Activated naive CD8-positive, alpha-beta T cell (primary cell): ENCODE results near the gene SPATA9.
"Not testable (repeated sequence)": the region's sequence is repeated elsewhere in the genome, so short reads cannot be mapped to it uniquely, and the experiment has no call there.

ENCODE experiments used
- H3K27ac Mint-ChIP-seq: one replicate; pipeline ENCODE4 v1.8.0; 2021; ENCODE audit warnings: mixed read lengths
- H3K27me3 Mint-ChIP-seq: one replicate; pipeline ENCODE4 v1.8.0; 2021; ENCODE audit warnings: mixed read lengths
- H3K36me3 Mint-ChIP-seq: one replicate; pipeline ENCODE4 v1.8.0; 2021; ENCODE audit warnings: mixed read lengths
- H3K4me1 Mint-ChIP-seq: one replicate; pipeline ENCODE4 v1.8.0; 2021; ENCODE audit warnings: low read depth, mixed read lengths
- H3K4me3 Mint-ChIP-seq: one replicate; pipeline ENCODE4 v1.8.0; 2021; ENCODE audit warnings: mild to moderate bottlenecking, mixed read lengths
- H3K9me3 Mint-ChIP-seq: one replicate; pipeline ENCODE4 v1.8.0; 2021; ENCODE audit warnings: low read depth, mixed read lengths

SPATA9 gene

GRCh38 chr5:95707534-95708188, 24.9 kb upstream of the SPATA9 start:
- H3K27ac Mint-ChIP-seq, H3K36me3 Mint-ChIP-seq, H3K4me3 Mint-ChIP-seq, H3K9me3 Mint-ChIP-seq, H3K4me1 Mint-ChIP-seq, H3K27me3 Mint-ChIP-seq: not testable (repeated sequence)

GRCh38 chr5:95707055-95707454, 24.3 kb upstream of the SPATA9 start:
- Mint-ChIP-seq H3K4me3 (no peak overlapping the region), H3K36me3 (no peaks in the 10 kb centered on the region), H3K27me3 (no peaks in the 10 kb centered on the region), H3K9me3 (no peaks in the 10 kb centered on the region), H3K4me1 (peaks cover 1% of the 10 kb centered on the region), H3K27ac (no peak overlapping the region)

- not testable (repeated sequence) for H3K27ac Mint-ChIP-seq, H3K36me3 Mint-ChIP-seq, H3K9me3 Mint-ChIP-seq, H3K4me3 Mint-ChIP-seq, H3K27me3 Mint-ChIP-seq, H3K4me1 Mint-ChIP-seq
Measured at GRCh38 chr5:95706196-95706595, 23.4 kb upstream of the SPATA9 start.

GRCh38 chr5:95704150-95704549, 21.4 kb upstream of the SPATA9 start:
- Mint-ChIP-seq H3K27ac (no peak overlapping the region), H3K4me3 (no peak overlapping the region), H3K4me1 (no peaks in the 10 kb centered on the region), H3K36me3 (no peaks in the 10 kb centered on the region), H3K27me3 (no peaks in the 10 kb centered on the region), H3K9me3 (no peaks in the 10 kb centered on the region)

GRCh38 chr5:95701074-95701473, 18.3 kb upstream of the SPATA9 start:
- Mint-ChIP-seq H3K27me3 (peaks cover 2% of the 10 kb centered on the region), H3K36me3 (no peaks in the 10 kb centered on the region), H3K9me3 (no peaks in the 10 kb centered on the region), H3K4me1 (no peaks in the 10 kb centered on the region), H3K27ac (no peak overlapping the region), H3K4me3 (no peak overlapping the region)

GRCh38 chr5:95699337-95699736, 16.5 kb upstream of the SPATA9 start:
- Mint-ChIP-seq H3K36me3 (no peaks in the 10 kb centered on the region), H3K27ac (no peak overlapping the region), H3K9me3 (no peaks in the 10 kb centered on the region), H3K4me3 (no peak overlapping the region), H3K27me3 (peaks cover 2% of the 10 kb centered on the region), H3K4me1 (no peaks in the 10 kb centered on the region)

GRCh38 chr5:95697781-95698681, 15.2 kb upstream of the SPATA9 start:
- H3K27me3 Mint-ChIP-seq = peaks cover 2% of the 10 kb centered on the region
- no peak overlapping the region for H3K27ac Mint-ChIP-seq
- no peaks in the 10 kb centered on the region for H3K36me3 Mint-ChIP-seq
- H3K4me3 Mint-ChIP-seq = no peak overlapping the region
- no peaks in the 10 kb centered on the region for H3K4me1 Mint-ChIP-seq
- no peaks in the 10 kb centered on the region for H3K9me3 Mint-ChIP-seq

- Mint-ChIP-seq H3K27ac (no peak overlapping the region), H3K9me3 (peaks cover 5% of the 10 kb centered on the region), H3K27me3 (peaks cover 2% of the 10 kb centered on the region), H3K36me3 (no peaks in the 10 kb centered on the region), H3K4me3 (no peak overlapping the region), H3K4me1 (no peaks in the 10 kb centered on the region)
Measured at GRCh38 chr5:95690333-95690732, 7.5 kb upstream of the SPATA9 start.

GRCh38 chr5:95689680-95690079, 6.9 kb upstream of the SPATA9 start:
- no peaks in the 10 kb centered on the region for H3K36me3 Mint-ChIP-seq
- peaks cover 5% of the 10 kb centered on the region for H3K9me3 Mint-ChIP-seq
- H3K4me1 Mint-ChIP-seq = no peaks in the 10 kb centered on the region
- no peak overlapping the region for H3K4me3 Mint-ChIP-seq
- no peak overlapping the region for H3K27ac Mint-ChIP-seq
- H3K27me3 Mint-ChIP-seq = peaks cover 4% of the 10 kb centered on the region

- Mint-ChIP-seq H3K27ac (no peak overlapping the region), H3K4me1 (no peaks in the 10 kb centered on the region), H3K36me3 (peaks cover 4% of the 10 kb centered on the region), H3K9me3 (peaks cover 5% of the 10 kb centered on the region), H3K4me3 (no peak overlapping the region), H3K27me3 (peaks cover 7% of the 10 kb centered on the region)
Measured at GRCh38 chr5:95686651-95687050, 3.9 kb upstream of the SPATA9 start.

GRCh38 chr5:95684361-95684760, 1.6 kb upstream of the SPATA9 start:
- H3K36me3 Mint-ChIP-seq = peaks cover 4% of the 10 kb centered on the region
- no peak overlapping the region for H3K4me3 Mint-ChIP-seq
- no peaks in the 10 kb centered on the region for H3K4me1 Mint-ChIP-seq
- H3K9me3 Mint-ChIP-seq = no peaks in the 10 kb centered on the region
- H3K27me3 Mint-ChIP-seq = peaks cover 13% of the 10 kb centered on the region
- H3K27ac Mint-ChIP-seq = no peak overlapping the region

- H3K4me1 Mint-ChIP-seq = no peaks in the 10 kb centered on the region
- no peak overlapping the region for H3K27ac Mint-ChIP-seq
- H3K4me3 Mint-ChIP-seq = no peak overlapping the region
- H3K27me3 Mint-ChIP-seq = peaks cover 2% of the 10 kb centered on the region
- no peaks in the 10 kb centered on the region for H3K9me3 Mint-ChIP-seq
- H3K36me3 Mint-ChIP-seq = no peaks in the 10 kb centered on the region
Measured at GRCh38 chr5:95673081-95673480, 9.7 kb downstream of the SPATA9 start.

- H3K36me3 Mint-ChIP-seq = no peaks in the 10 kb centered on the region
- H3K27ac Mint-ChIP-seq = no peak overlapping the region
- H3K27me3 Mint-ChIP-seq = peaks cover 2% of the 10 kb centered on the region
- H3K4me1 Mint-ChIP-seq = no peaks in the 10 kb centered on the region
- no peak overlapping the region for H3K4me3 Mint-ChIP-seq
- H3K9me3 Mint-ChIP-seq = no peaks in the 10 kb centered on the region
Measured at GRCh38 chr5:95672641-95673040, 10.2 kb downstream of the SPATA9 start.

GRCh38 chr5:95671826-95672225, 11.0 kb downstream of the SPATA9 start:
- H3K27ac Mint-ChIP-seq = no peak overlapping the region
- H3K4me3 Mint-ChIP-seq = no peak overlapping the region
- peaks cover 2% of the 10 kb centered on the region for H3K27me3 Mint-ChIP-seq
- H3K36me3 Mint-ChIP-seq = no peaks in the 10 kb centered on the region
- H3K9me3 Mint-ChIP-seq = no peaks in the 10 kb centered on the region
- no peaks in the 10 kb centered on the region for H3K4me1 Mint-ChIP-seq

- no peaks in the 10 kb centered on the region for H3K36me3 Mint-ChIP-seq
- H3K27ac Mint-ChIP-seq = no peak overlapping the region
- no peaks in the 10 kb centered on the region for H3K9me3 Mint-ChIP-seq
- H3K4me1 Mint-ChIP-seq = no peaks in the 10 kb centered on the region
- no peak overlapping the region for H3K4me3 Mint-ChIP-seq
- peaks cover 2% of the 10 kb centered on the region for H3K27me3 Mint-ChIP-seq
Measured at GRCh38 chr5:95670568-95670967, 12.2 kb downstream of the SPATA9 start.

GRCh38 chr5:95669985-95670384, 12.8 kb downstream of the SPATA9 start:
- no peak overlapping the region for H3K4me3 Mint-ChIP-seq
- no peak overlapping the region for H3K27ac Mint-ChIP-seq
- no peaks in the 10 kb centered on the region for H3K36me3 Mint-ChIP-seq
- no peaks in the 10 kb centered on the region for H3K27me3 Mint-ChIP-seq
- no peaks in the 10 kb centered on the region for H3K4me1 Mint-ChIP-seq
- no peaks in the 10 kb centered on the region for H3K9me3 Mint-ChIP-seq
